Neural cell (in vitro differentiated cells): Measurements from ENCODE around the gene AOAH. TPM values are rescaled to one million over a fixed set of nuclear protein-coding genes. Genes with fewer than 3 reads are reported as not detected.

ENCODE experiments used
- H2AFZ ChIP-seq: fragments of 200-600, 300-800 bp; sonication (generic), shearing (Covaris generic); 2 replicates; pipeline ENCODE4 v1.6.0; 2014; ENCODE audit warnings: low read depth, mild to moderate bottlenecking, antibody characterized with exemption, low read length, moderate library complexity
- H3F3A ChIP-seq: fragments of 200-600 bp; shearing (Covaris generic); 2 replicates; pipeline ENCODE4 v1.6.1; 2016; ENCODE audit warnings: mild to moderate bottlenecking, moderate library complexity, mixed read lengths, antibody characterized with exemption, low read length; ENCODE audit not compliant: insufficient read depth, poor library complexity, severe bottlenecking
- H3K27ac ChIP-seq: fragments of 200-600, 300-800 bp; sonication (generic), shearing (Covaris generic); 2 replicates; pipeline ENCODE4 v1.5.1; 2014; ENCODE audit warnings: mild to moderate bottlenecking, low read length, moderate library complexity
- H3K27me3 ChIP-seq: fragments of 300-800, 200-600 bp; sonication (generic), shearing (Covaris generic); 2 replicates; pipeline ENCODE4 v1.6.0; 2014; ENCODE audit warnings: mild to moderate bottlenecking, low read depth, low read length, moderate library complexity; ENCODE audit not compliant: insufficient read depth
- H3K36me3 ChIP-seq: fragments of 300-800, 200-600 bp; sonication (generic), shearing (Covaris generic); 2 replicates; pipeline ENCODE4 v1.5.1; 2014; ENCODE audit warnings: mild to moderate bottlenecking, antibody characterized with exemption, low read length, moderate library complexity; ENCODE audit not compliant: insufficient read depth
- H3K4me2 ChIP-seq: fragments of 300-800, 200-600 bp; sonication (generic), shearing (Covaris generic); 2 replicates; pipeline ENCODE4 v1.6.0; 2014; ENCODE audit warnings: mild to moderate bottlenecking, low read length
- H3K4me3 ChIP-seq: fragments of 300-800, 200-600 bp; sonication (generic), shearing (Covaris generic); 2 replicates; pipeline ENCODE4 v1.5.1; 2014; ENCODE audit warnings: mild to moderate bottlenecking, low read length, moderate library complexity
- H3K79me2 ChIP-seq: fragments of 200-600 bp; shearing (Covaris generic); replicated peaks from 2 replicates; pipeline ENCODE4 v1.6.0; 2014; ENCODE audit warnings: mild to moderate bottlenecking, low read length, moderate library complexity; ENCODE audit not compliant: insufficient read depth
- H3K9ac ChIP-seq: fragments of 300-800, 200-600 bp; sonication (generic), shearing (Covaris generic); 2 replicates; pipeline ENCODE4 v1.6.1; 2016; ENCODE audit warnings: mild to moderate bottlenecking, low read length, mixed read lengths
- H3K9me2 ChIP-seq: fragments of 200-600 bp; shearing (Covaris generic); 2 replicates; pipeline ENCODE4 v1.6.1; 2016; ENCODE audit warnings: mild to moderate bottlenecking, low read length, mixed read lengths; ENCODE audit not compliant: insufficient read depth
- H3K9me3 ChIP-seq: fragments of 200-600, 300-800 bp; sonication (generic), shearing (Covaris generic); 2 replicates; pipeline ENCODE4 v1.6.1; 2016; ENCODE audit warnings: mild to moderate bottlenecking, mixed run types, low read length, moderate library complexity, mixed read lengths
- H4K20me1 ChIP-seq: fragments of 200-600 bp; shearing (Covaris generic); 2 replicates; pipeline ENCODE4 v1.6.1; 2016; ENCODE audit warnings: mild to moderate bottlenecking, mixed run types; ENCODE audit not compliant: insufficient read depth
- EP300 ChIP-seq: fragments of 450-650 bp; conservative IDR thresholded peaks from 2 replicates; pipeline ENCODE4 v1.6.1; 2014; ENCODE audit warnings: antibody characterized with exemption, mild to moderate bottlenecking, moderate library complexity; ENCODE audit not compliant: poor library complexity, severe bottlenecking
- EZH2 ChIP-seq: fragments of 200-600, 300-800 bp; shearing (Covaris generic), sonication (generic); IDR thresholded peaks from 2 replicates; pipeline ENCODE4 v1.6.1; 2014; ENCODE audit warnings: antibody characterized with exemption, low read length, borderline replicate concordance, mild to moderate bottlenecking; ENCODE audit not compliant: insufficient read depth, poor library complexity, severe bottlenecking
- MXI1 ChIP-seq: fragments of 450-650 bp; conservative IDR thresholded peaks from 2 replicates; pipeline ENCODE4 v1.6.1; 2014; ENCODE audit warnings: antibody characterized with exemption, mild to moderate bottlenecking; ENCODE audit not compliant: poor library complexity, severe bottlenecking
- POLR2AphosphoS5 ChIP-seq: IDR thresholded peaks from 2 replicates; pipeline ENCODE4 v1.6.1; 2012
- RAD21 ChIP-seq: fragments of 450-650 bp; conservative IDR thresholded peaks from 2 replicates; pipeline ENCODE4 v1.6.1; 2014; ENCODE audit warnings: antibody characterized with exemption, mild to moderate bottlenecking, moderate library complexity
- SMC3 ChIP-seq: fragments of 450-650 bp; conservative IDR thresholded peaks from 2 replicates; pipeline ENCODE4 v1.6.1; 2014; ENCODE audit warnings: antibody characterized with exemption, mild to moderate bottlenecking, moderate library complexity; ENCODE audit not compliant: poor library complexity
- TAF1 ChIP-seq: IDR thresholded peaks from 2 replicates; pipeline ENCODE4 v1.6.1; 2012; ENCODE audit warnings: low read depth
- polyA plus RNA-seq: library from polyadenylated mRNA; depleted of rRNA; stranded (reverse); fragments of >200 nt; gene quantifications from 2 replicates; pipeline ENCODE4 v1.2.3, GENCODE V29; 2014
- TF ChIP-seq, protein P1 (sequence below): IDR thresholded peaks from 2 replicates; pipeline ENCODE4 v1.6.1; 2012; ENCODE audit warnings: borderline replicate concordance
- TF ChIP-seq, protein P2 (sequence below): fragments of 450-650 bp; IDR thresholded peaks from 2 replicates; pipeline ENCODE4 v1.5.1; 2014; ENCODE audit warnings: antibody characterized with exemption, mild to moderate bottlenecking, moderate library complexity; ENCODE audit not compliant: poor library complexity, severe bottlenecking

AOAH gene
- polyA plus RNA-seq, 1 donor from 2014 or later = 4.3 TPM

DNA sequence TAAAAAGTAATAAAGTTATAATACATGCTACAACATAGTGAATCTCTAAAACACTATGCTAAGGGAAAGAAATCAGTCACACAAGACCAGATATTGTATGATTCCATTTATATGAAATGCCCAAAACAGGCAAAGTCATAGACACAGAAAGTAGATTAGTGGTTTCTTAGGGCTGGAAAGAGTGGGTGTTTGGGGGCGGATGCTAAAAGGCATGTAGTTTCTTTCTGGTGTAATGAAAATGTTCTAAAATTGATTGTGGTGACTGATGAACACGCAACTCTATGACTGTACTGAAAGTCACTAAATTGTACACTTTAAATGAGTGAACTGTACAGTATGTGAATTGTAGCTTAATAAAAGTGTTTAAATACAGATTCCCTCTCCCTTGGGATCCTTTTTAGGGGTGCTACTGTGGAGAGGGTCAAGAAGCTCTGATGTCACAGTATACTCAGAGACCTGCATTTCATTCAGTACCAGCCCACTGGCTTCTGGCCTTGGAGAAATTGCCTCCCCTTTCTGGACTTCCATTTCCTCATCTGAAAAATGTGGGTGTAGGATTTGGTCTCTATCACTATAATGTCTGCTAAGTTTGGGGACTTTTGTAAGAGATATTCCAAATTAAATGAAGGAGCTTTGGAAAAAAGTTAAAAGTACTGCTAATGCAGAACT lies 46.4 kb downstream of the AOAH start:
- H3K4me3 ChIP-seq = no peak overlapping the region
- H3K36me3 ChIP-seq = no peaks in the 10 kb centered on the region
- H3K9ac ChIP-seq = no peak overlapping the region
- H3K9me3 ChIP-seq = no peaks in the 10 kb centered on the region
- no peaks in the 10 kb centered on the region for H3K9me2 ChIP-seq
- no peaks in the 10 kb centered on the region for H3K27me3 ChIP-seq
- no peaks in the 10 kb centered on the region for H3F3A ChIP-seq
- no peaks in the 10 kb centered on the region for H3K79me2 ChIP-seq
- TF ChIP-seq POLR2AphosphoS5 = no peak
- TF ChIP-seq RAD21 = no peak
- TF ChIP-seq EP300 = no peak
- TF ChIP-seq EZH2 = no peak
- TF ChIP-seq, protein P1, sequence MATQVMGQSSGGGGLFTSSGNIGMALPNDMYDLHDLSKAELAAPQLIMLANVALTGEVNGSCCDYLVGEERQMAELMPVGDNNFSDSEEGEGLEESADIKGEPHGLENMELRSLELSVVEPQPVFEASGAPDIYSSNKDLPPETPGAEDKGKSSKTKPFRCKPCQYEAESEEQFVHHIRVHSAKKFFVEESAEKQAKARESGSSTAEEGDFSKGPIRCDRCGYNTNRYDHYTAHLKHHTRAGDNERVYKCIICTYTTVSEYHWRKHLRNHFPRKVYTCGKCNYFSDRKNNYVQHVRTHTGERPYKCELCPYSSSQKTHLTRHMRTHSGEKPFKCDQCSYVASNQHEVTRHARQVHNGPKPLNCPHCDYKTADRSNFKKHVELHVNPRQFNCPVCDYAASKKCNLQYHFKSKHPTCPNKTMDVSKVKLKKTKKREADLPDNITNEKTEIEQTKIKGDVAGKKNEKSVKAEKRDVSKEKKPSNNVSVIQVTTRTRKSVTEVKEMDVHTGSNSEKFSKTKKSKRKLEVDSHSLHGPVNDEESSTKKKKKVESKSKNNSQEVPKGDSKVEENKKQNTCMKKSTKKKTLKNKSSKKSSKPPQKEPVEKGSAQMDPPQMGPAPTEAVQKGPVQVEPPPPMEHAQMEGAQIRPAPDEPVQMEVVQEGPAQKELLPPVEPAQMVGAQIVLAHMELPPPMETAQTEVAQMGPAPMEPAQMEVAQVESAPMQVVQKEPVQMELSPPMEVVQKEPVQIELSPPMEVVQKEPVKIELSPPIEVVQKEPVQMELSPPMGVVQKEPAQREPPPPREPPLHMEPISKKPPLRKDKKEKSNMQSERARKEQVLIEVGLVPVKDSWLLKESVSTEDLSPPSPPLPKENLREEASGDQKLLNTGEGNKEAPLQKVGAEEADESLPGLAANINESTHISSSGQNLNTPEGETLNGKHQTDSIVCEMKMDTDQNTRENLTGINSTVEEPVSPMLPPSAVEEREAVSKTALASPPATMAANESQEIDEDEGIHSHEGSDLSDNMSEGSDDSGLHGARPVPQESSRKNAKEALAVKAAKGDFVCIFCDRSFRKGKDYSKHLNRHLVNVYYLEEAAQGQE = no peak
- no peak for TF ChIP-seq MXI1
- no peak for TF ChIP-seq SMC3
- no peak for TF ChIP-seq TAF1
- TF ChIP-seq, protein P2, sequence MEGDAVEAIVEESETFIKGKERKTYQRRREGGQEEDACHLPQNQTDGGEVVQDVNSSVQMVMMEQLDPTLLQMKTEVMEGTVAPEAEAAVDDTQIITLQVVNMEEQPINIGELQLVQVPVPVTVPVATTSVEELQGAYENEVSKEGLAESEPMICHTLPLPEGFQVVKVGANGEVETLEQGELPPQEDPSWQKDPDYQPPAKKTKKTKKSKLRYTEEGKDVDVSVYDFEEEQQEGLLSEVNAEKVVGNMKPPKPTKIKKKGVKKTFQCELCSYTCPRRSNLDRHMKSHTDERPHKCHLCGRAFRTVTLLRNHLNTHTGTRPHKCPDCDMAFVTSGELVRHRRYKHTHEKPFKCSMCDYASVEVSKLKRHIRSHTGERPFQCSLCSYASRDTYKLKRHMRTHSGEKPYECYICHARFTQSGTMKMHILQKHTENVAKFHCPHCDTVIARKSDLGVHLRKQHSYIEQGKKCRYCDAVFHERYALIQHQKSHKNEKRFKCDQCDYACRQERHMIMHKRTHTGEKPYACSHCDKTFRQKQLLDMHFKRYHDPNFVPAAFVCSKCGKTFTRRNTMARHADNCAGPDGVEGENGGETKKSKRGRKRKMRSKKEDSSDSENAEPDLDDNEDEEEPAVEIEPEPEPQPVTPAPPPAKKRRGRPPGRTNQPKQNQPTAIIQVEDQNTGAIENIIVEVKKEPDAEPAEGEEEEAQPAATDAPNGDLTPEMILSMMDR = no peak
- no peak overlapping the region for H3K4me2 ChIP-seq
- H3K27ac ChIP-seq = no peak overlapping the region
- H4K20me1 ChIP-seq = no peaks in the 10 kb centered on the region
- no peak overlapping the region for H2AFZ ChIP-seq

DNA sequence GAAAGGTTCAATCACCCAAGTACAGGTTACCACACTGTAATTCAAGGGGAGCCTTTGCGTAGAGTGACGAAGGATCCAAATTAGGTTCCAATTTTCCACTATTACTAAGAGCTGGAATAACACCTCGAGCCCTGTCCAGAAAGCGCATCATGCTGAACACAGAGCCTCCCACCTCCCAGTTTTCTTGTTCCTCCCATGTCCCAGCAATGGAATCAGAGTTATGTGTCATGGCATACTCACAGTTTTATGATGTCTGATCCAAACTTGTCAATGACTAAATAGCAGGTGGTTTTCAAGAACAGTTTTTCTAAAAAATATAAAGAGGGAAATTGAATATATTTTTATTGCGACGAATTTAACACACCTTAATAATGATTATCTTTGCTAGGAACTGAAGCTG lies 50.6 kb downstream of the AOAH start:
- H3K4me2 ChIP-seq = no peak overlapping the region
- H3K4me3 ChIP-seq = no peak overlapping the region
- H3K9ac ChIP-seq = no peak overlapping the region
- no peaks in the 10 kb centered on the region for H3F3A ChIP-seq
- H3K27ac ChIP-seq = no peak overlapping the region
- no peaks in the 10 kb centered on the region for H3K9me3 ChIP-seq
- no peak overlapping the region for H2AFZ ChIP-seq
- no peaks in the 10 kb centered on the region for H3K36me3 ChIP-seq
- TF ChIP-seq EP300 (no peak), POLR2AphosphoS5 (no peak), MXI1 (no peak), SMC3 (no peak), TAF1 (no peak)
- TF ChIP-seq, protein P1 = no peak
- no peaks in the 10 kb centered on the region for H3K27me3 ChIP-seq
- H3K9me2 ChIP-seq = no peaks in the 10 kb centered on the region
- H4K20me1 ChIP-seq = no peaks in the 10 kb centered on the region
- H3K79me2 ChIP-seq = no peaks in the 10 kb centered on the region
